Panc1 (cell line): ENCODE results near the gene LIN28B.

ENCODE experiments used
- CTCF ChIP-seq: fragments of 450-650 bp; IDR thresholded peaks from 2 replicates; pipeline ENCODE4 v1.5.1; 2017; ENCODE audit warnings: mild to moderate bottlenecking
- POLR2AphosphoS5 ChIP-seq: IDR thresholded peaks from 2 replicates; pipeline ENCODE4 v1.6.1; 2012; ENCODE audit warnings: mild to moderate bottlenecking, low read depth, low read length, moderate library complexity
- REST ChIP-seq, 2 experiments: IDR thresholded peaks; 2 replicates each; pipeline ENCODE4 v1.6.1; 2011 to 2012; ENCODE audit warnings: low read depth in 2 of 2, control low read depth in 1 of 2, low read length in 1 of 2, mild to moderate bottlenecking in 1 of 2, moderate library complexity in 1 of 2; ENCODE audit not compliant: insufficient read depth in 1 of 2

- no peak for TF ChIP-seq CTCF
- no peak for TF ChIP-seq POLR2AphosphoS5
- no peak for TF ChIP-seq REST (IDR thresholded peaks at IDR 0.05; ENCODE audit: insufficient read depth in 1 of 2, low read depth in 2 of 2, low read length in 1 of 2)
Measured at GRCh38 chr6:104995989-104996617, 39.2 kb downstream of the LIN28B start.
